ENCODE results near the gene WFS1.

The WFS1 gene

GRCh38 chr4:6336166-6336565 is 66.5 kb downstream of the WFS1 start:
- no peak overlapping the region for H3K4me3 ChIP-seq (ENCODE audit: low read depth, low read length)
- peaks cover 5% of the 10 kb centered on the region for H3K27me3 ChIP-seq (replicated peaks)
- TF ChIP-seq CTCF (IDR thresholded peaks at IDR 0.05; ENCODE audit: low read depth, low read length, missing control alignments) = no peak
- in situ Hi-C loops (cut with HindIII; ENCODE audit: low pct_ligation_motif_present, low sequenced_read_pairs) = no loop called here
- no peak overlapping the region for H3K27ac ChIP-seq
- no peak for DNase-seq
- no peaks in the 10 kb centered on the region for H3K36me3 ChIP-seq (replicated peaks)

- H3K27me3 ChIP-seq (replicated peaks) = peaks cover 5% of the 10 kb centered on the region
- H3K36me3 ChIP-seq (replicated peaks) = no peaks in the 10 kb centered on the region
- no peak overlapping the region for H3K4me3 ChIP-seq (ENCODE audit: low read depth, low read length)
- H3K27ac ChIP-seq = no peak overlapping the region
- no peak for TF ChIP-seq CTCF (IDR thresholded peaks at IDR 0.05; ENCODE audit: low read depth, low read length, missing control alignments)
- in situ Hi-C loops (cut with HindIII; ENCODE audit: low pct_ligation_motif_present, low sequenced_read_pairs) = no loop called here
- DNase-seq = no peak
Measured at GRCh38 chr4:6337331-6337935, 67.8 kb downstream of the WFS1 start.

DNA sequence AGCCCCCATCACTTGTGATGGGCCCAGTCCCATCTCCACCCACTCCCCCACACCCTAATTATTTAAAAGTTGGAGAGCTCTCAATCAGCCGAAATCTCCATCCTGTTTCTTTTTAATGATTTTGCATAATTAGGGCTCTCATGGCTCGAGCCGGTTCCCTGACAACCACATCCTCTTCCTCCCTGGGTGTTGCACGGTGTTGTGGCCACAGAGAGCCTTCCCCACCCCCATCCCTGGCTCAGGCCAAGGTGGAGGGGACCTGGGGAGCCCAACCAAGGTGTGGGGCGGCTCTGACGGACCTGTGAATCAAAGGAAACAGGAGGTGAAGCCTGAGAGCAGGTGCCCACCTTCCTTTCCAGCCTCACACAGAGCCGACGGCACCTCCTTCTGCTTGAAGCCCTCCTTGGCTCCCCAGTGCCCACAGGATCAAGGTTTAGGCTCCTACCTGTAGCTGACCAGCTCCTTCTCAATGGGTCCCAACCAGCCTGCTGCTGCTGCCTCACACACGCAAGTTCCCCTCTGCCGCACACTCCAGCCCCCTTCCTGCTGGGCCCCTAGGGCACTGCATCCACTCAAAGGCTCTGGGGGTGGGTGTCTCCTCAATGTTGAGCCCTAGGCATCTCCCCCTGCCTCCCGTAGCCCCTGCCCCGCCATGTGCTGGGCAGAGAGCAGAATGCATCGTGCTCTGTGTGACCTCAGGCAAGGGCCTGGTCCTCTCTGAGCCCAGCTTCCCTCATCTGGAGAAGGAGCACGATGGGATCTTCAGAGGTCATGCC is 68.7 kb downstream of the WFS1 start:
- Histone ChIP-seq H3K27me3 (replicated peaks) (peaks cover 5% of the 10 kb centered on the region), H3K36me3 (replicated peaks) (no peaks in the 10 kb centered on the region), H3K27ac (no peak overlapping the region), H3K4me3 (ENCODE audit: low read depth, low read length) (no peak overlapping the region)
- DNase-seq = no peak
- in situ Hi-C loops (cut with HindIII; ENCODE audit: low pct_ligation_motif_present, low sequenced_read_pairs) = no loop called here
- TF ChIP-seq CTCF (IDR thresholded peaks at IDR 0.05; ENCODE audit: low read depth, low read length, missing control alignments) = no peak

- no peak for DNase-seq
- Histone ChIP-seq H3K27ac (no peak overlapping the region), H3K4me3 (ENCODE audit: low read depth, low read length) (no peak overlapping the region), H3K27me3 (replicated peaks) (peaks cover 5% of the 10 kb centered on the region), H3K36me3 (replicated peaks) (no peaks in the 10 kb centered on the region)
- in situ Hi-C loops (cut with HindIII; ENCODE audit: low pct_ligation_motif_present, low sequenced_read_pairs) = no loop called here
- TF ChIP-seq CTCF (IDR thresholded peaks at IDR 0.05; ENCODE audit: low read depth, low read length, missing control alignments) = no peak
Measured at GRCh38 chr4:6338951-6339817, 69.5 kb downstream of the WFS1 start.

DNA sequence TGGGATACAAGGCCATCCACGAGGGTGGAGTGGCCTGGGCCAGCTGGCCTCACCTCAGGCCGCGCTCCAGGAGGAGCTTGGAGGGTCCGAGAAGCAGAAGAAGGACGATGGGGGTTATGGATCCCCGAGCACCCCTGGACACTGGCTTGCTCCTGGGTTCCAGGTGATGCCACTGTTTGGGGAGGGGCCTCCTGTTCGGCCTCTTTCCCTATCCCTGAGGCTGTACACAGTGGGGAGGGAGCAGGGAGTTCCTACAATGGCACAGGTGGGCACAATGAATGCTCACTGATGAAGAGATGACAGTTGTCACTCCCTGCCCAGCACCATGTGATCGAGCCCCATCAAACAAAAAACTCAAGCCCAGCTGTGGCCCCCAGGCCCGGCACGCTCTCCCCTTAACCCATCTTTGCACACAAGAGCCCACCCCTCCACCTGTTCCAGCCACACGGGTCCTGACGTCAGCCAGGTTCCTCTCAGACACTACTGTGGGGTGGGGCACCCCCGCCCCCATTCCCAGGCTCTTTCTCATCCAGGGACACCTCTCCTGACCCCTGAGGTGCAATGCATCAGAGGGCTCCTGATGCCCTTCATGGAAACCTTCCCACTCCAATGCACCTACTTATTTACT is 70.3 kb downstream of the WFS1 start:
- Histone ChIP-seq H3K36me3 (replicated peaks) (no peaks in the 10 kb centered on the region), H3K27me3 (replicated peaks) (peaks cover 5% of the 10 kb centered on the region), H3K27ac (no peak overlapping the region), H3K4me3 (ENCODE audit: low read depth, low read length) (no peak overlapping the region)
- in situ Hi-C loops (cut with HindIII; ENCODE audit: low pct_ligation_motif_present, low sequenced_read_pairs) = no loop called here
- no peak for DNase-seq
- no peak for TF ChIP-seq CTCF (IDR thresholded peaks at IDR 0.05; ENCODE audit: low read depth, low read length, missing control alignments)

Data from brain microvascular endothelial cell (primary cell).